ENCODE measurements around the gene CREBBP. TPM values are rescaled to one million over a fixed set of nuclear protein-coding genes. Genes with fewer than 3 reads are reported as not detected.

CREBBP gene
- total and polyA plus RNA-seq, 2 donors (not counting 3 experiments of a cell fraction or from before 2014, with no cell fraction given): 13.8 to 72.7 TPM

DNA sequence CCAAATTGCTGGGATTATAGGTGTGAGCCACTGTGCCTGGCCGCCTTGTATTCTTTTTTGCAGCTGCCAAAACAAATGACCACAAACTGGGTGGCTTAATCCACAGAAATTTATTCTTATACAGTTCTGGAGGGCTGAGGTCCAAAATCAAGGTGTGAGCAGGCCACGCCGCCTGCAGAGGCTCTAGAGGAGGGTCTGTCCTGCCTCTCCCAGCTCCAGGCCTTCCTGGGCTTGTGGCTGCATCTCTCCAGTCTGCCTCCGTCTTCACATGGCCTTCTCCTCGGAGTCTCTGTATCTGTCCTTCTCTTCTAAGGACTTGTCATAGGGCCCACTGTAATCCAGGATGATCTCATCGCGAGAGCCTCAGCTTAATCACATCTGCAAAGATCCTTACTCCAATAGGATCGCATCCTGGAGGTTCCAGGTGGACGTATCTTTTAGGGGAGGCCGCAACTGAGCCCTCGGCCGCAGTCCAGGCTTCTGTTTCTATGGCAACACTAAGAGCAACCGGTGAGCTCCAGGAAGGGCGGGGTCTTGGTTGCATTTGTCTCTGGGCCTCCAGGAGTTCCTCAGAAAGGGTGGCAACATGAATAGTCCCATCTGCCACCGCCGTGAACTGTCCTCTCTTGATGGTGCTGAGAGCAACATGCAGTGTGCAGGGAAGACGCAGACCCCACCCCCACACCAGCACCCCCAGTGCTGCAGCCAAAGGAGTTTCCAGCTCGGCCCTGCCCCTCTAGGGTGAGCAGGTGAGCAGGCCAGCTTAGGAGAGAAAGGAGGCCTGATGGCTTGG, 29.5 kb upstream of the CREBBP start:
- no peak overlapping the region for H2AFZ ChIP-seq (ENCODE audit: low read depth, low read length)
- dilution Hi-C loops (cut with MboI; ENCODE audit: extremely low pct_ligation_motif_present, low sequenced_read_pairs): no loop called here
- no TSS peak for BruUV-seq (replicated peaks)
- no peaks in the 10 kb centered on the region for H3K9me1 ChIP-seq (replicated peaks; ENCODE audit: control insufficient read depth, extremely low read depth, insufficient read depth, low read length)
- ChIA-PET POLR2A (no interaction called here), CTCF (no interaction called here)
- no peaks in the 10 kb centered on the region for H3K79me2 ChIP-seq (ENCODE audit: control insufficient read depth, insufficient read depth, low read length)
- no peak for FAIRE-seq
- H3K4me3 ChIP-seq (replicated peaks in 1 of 3; ENCODE audit: insufficient read depth in 1 of 3, low read depth in 1 of 3, low read length in 3 of 3): no peak overlapping the region
- intact Hi-C loops (cut with micrococcal nuclease): no loop called here
- no peak overlapping the region for H3K9ac ChIP-seq (replicated peaks; ENCODE audit: extremely low read depth, insufficient read depth, low read length)
- no peaks in the 10 kb centered on the region for H3K36me3 ChIP-seq (ENCODE audit: control insufficient read depth in 2 of 2, extremely low read depth in 1 of 2, insufficient read depth in 2 of 2, low read length in 2 of 2)
- no peaks in the 10 kb centered on the region for H3K9me3 ChIP-seq (replicated peaks; ENCODE audit: control insufficient read depth, insufficient read depth, low read length)
- DNase-seq (ENCODE audit: low read depth, low spot score): no peak
- no peaks in the 10 kb centered on the region for H4K20me1 ChIP-seq (replicated peaks; ENCODE audit: control insufficient read depth, extremely low read depth, insufficient read depth, low read length)
- no peaks in the 10 kb centered on the region for H3K4me1 ChIP-seq (ENCODE audit: control insufficient read depth, extremely low read depth, insufficient read depth, low read length)
- no peak overlapping the region for H3K4me2 ChIP-seq (ENCODE audit: insufficient read depth, low read length)
- no peaks in the 10 kb centered on the region for H3K27me3 ChIP-seq (ENCODE audit: control insufficient read depth in 2 of 2, insufficient read depth in 2 of 2, low read length in 2 of 2)
- no peak overlapping the region for H3K27ac ChIP-seq (ENCODE audit: insufficient read depth, low read depth, low read length)
- TF ChIP-seq GATA2 (IDR thresholded peaks at IDR 0.05; ENCODE audit: insufficient read depth, insufficient read length, low read depth, low read length) (no peak), EZH2 (IDR thresholded peaks at IDR 0.05; ENCODE audit: borderline replicate concordance, low read depth, low read length, severe bottlenecking) (no peak)
- TF ChIP-seq, protein P1, sequence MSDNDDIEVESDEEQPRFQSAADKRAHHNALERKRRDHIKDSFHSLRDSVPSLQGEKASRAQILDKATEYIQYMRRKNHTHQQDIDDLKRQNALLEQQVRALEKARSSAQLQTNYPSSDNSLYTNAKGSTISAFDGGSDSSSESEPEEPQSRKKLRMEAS (IDR thresholded peaks at IDR 0.05; ENCODE audit: insufficient read depth, insufficient read length): no peak

- no peaks in the 10 kb centered on the region for H3K9me1 ChIP-seq (replicated peaks; ENCODE audit: control insufficient read depth, extremely low read depth, insufficient read depth, low read length)
- POLR2A ChIA-PET: no interaction called here
- no peak overlapping the region for H3K4me2 ChIP-seq (ENCODE audit: insufficient read depth, low read length)
- no peak overlapping the region for H3K4me3 ChIP-seq (replicated peaks in 1 of 3; ENCODE audit: insufficient read depth in 1 of 3, low read depth in 1 of 3, low read length in 3 of 3)
- CTCF ChIA-PET: no interaction called here
- H2AFZ ChIP-seq (ENCODE audit: low read depth, low read length): no peak overlapping the region
- DNase-seq (ENCODE audit: low read depth, low spot score) (no peak), FAIRE-seq (no peak)
- TF ChIP-seq POLR2AphosphoS5 (IDR thresholded peaks at IDR 0.05; ENCODE audit: insufficient read depth, low read depth, low read length): no peak
- TF ChIP-seq, protein P1 (IDR thresholded peaks at IDR 0.05; ENCODE audit: insufficient read depth, insufficient read length): no peak
- TF ChIP-seq FOS (IDR thresholded peaks at IDR 0.05; ENCODE audit: borderline replicate concordance, insufficient read depth, low read length): no peak
- TF ChIP-seq EZH2 (IDR thresholded peaks at IDR 0.05; ENCODE audit: borderline replicate concordance, low read depth, low read length, severe bottlenecking): no peak
- TF ChIP-seq, protein P2, sequence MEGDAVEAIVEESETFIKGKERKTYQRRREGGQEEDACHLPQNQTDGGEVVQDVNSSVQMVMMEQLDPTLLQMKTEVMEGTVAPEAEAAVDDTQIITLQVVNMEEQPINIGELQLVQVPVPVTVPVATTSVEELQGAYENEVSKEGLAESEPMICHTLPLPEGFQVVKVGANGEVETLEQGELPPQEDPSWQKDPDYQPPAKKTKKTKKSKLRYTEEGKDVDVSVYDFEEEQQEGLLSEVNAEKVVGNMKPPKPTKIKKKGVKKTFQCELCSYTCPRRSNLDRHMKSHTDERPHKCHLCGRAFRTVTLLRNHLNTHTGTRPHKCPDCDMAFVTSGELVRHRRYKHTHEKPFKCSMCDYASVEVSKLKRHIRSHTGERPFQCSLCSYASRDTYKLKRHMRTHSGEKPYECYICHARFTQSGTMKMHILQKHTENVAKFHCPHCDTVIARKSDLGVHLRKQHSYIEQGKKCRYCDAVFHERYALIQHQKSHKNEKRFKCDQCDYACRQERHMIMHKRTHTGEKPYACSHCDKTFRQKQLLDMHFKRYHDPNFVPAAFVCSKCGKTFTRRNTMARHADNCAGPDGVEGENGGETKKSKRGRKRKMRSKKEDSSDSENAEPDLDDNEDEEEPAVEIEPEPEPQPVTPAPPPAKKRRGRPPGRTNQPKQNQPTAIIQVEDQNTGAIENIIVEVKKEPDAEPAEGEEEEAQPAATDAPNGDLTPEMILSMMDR (IDR thresholded peaks at IDR 0.05; ENCODE audit: extremely low read depth in 1 of 2, insufficient read depth in 1 of 2, low read depth in 1 of 2, low read length in 2 of 2): no peak
- no peak for TF ChIP-seq POLR2A (IDR thresholded peaks at IDR 0.05; ENCODE audit: low read depth, low read length)
- no peak for TF ChIP-seq JUN (IDR thresholded peaks at IDR 0.05; ENCODE audit: borderline replicate concordance, insufficient read depth, insufficient read length, low read depth)
- no peak for TF ChIP-seq GATA2 (IDR thresholded peaks at IDR 0.05; ENCODE audit: insufficient read depth, insufficient read length, low read depth, low read length)
- no peak for TF ChIP-seq MYC (IDR thresholded peaks at IDR 0.05; ENCODE audit: low read depth, low read length)
- H3K36me3 ChIP-seq (ENCODE audit: control insufficient read depth in 2 of 2, extremely low read depth in 1 of 2, insufficient read depth in 2 of 2, low read length in 2 of 2): no peaks in the 10 kb centered on the region
- H3K79me2 ChIP-seq (ENCODE audit: control insufficient read depth, insufficient read depth, low read length): no peaks in the 10 kb centered on the region
- H3K9ac ChIP-seq (replicated peaks; ENCODE audit: extremely low read depth, insufficient read depth, low read length): no peak overlapping the region
- intact Hi-C loops (cut with micrococcal nuclease) (no loop called here), dilution Hi-C loops (cut with MboI; ENCODE audit: extremely low pct_ligation_motif_present, low sequenced_read_pairs) (no loop called here)
- BruUV-seq (replicated peaks): no TSS peak
- no peaks in the 10 kb centered on the region for H4K20me1 ChIP-seq (replicated peaks; ENCODE audit: control insufficient read depth, extremely low read depth, insufficient read depth, low read length)
- no peaks in the 10 kb centered on the region for H3K9me3 ChIP-seq (replicated peaks; ENCODE audit: control insufficient read depth, insufficient read depth, low read length)
- H3K27me3 ChIP-seq (ENCODE audit: control insufficient read depth in 2 of 2, insufficient read depth in 2 of 2, low read length in 2 of 2): no peaks in the 10 kb centered on the region
- no peak overlapping the region for H3K27ac ChIP-seq (ENCODE audit: insufficient read depth, low read depth, low read length)
- H3K4me1 ChIP-seq (ENCODE audit: control insufficient read depth, extremely low read depth, insufficient read depth, low read length): no peaks in the 10 kb centered on the region
These were observed 28.5 kb upstream of the CREBBP start for GRCh38 chr16:3908951-3909437.

All from endothelial cell of umbilical vein (primary cell).